Putamen (tissue), 1 donor: ENCODE results near the gene LATS2.
"Not testable (repeated sequence)": the region's sequence is repeated elsewhere in the genome, so short reads cannot be mapped to it uniquely, and the experiment has no call there.

ENCODE experiments used
- DNase-seq: peaks from one replicate; pipeline ENCODE4 v3.0.0-alpha.2; 2016; ENCODE audit warnings: low spot score

LATS2 gene

DNA sequence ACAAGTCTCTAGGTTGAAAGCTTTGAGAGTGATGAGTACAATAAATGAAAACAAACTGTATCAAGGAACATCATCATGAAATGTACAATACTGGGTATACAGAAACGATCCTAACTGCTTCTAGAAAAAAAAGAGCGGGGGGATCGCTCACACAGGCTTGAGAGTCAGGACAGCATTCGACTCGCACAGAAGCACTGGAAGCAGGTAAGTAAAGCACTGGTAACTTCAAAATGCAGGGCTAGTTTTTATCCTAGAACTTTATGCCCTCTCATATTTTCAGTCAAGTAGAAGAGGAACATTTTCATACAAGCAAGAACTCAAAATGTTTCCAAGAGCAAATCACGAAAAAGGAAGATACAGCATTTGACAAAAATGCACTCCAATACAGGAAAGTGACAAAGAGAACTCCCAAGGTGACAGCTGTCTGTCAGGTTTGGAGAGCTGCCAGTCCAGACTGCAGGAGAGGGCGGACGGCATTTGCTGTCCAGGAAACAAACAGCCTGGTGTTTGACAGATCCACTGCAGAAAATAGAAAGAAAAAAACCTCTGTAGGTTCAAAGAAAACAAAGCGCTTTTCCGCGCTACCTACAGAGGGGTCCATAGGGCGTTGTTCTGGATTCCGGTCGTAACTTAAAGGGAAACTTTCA, 100.6 kb downstream of the LATS2 start:
- no peak for DNase-seq

DNA sequence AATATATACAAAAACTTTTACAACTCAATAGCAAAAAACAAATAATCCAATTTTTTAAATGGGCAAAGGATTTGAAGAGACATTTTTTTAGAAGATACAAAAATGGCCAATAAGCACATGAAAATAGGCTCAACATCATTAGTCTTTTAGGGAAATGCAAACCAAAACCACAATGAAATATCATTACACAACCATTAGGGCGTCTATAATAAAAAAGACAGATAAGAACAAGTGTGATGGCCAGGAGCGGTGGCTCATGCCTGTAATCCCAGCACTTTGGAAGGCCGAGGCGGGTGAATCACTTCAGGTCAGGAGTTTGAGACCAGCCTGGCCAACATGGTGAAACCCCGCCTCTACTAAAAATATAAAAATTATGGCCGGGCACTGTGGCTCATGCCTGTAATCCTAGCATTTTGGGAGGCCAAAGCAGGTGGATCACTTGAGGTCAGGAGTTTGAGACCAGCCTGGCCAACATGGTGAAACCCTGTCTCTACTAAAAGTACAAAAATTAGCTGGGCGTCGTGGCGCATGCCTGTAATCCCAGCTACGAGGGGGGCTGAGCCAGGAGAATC, 104.3 kb downstream of the LATS2 start:
- not testable (repeated sequence) for DNase-seq

DNA sequence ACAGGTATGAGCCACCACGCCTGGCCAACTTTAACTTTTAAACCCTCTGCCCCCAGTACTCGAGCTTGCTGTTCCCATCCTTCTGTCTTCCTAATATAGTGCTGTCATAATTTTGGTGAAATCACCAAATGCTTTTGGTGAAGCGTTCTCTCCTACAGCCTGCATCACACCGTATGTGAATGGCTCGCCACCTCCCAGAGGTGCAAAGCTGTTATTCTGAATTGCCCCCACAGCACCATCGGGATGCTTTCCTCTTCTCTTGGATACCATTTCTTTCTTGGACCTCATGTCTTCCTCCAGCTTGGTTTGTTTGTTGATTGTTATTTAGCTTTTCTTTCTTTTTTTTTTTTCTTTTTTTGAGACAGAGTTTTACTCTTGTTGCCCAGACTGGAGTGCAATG, 105.9 kb downstream of the LATS2 start:
- DNase-seq, result no peak

DNA sequence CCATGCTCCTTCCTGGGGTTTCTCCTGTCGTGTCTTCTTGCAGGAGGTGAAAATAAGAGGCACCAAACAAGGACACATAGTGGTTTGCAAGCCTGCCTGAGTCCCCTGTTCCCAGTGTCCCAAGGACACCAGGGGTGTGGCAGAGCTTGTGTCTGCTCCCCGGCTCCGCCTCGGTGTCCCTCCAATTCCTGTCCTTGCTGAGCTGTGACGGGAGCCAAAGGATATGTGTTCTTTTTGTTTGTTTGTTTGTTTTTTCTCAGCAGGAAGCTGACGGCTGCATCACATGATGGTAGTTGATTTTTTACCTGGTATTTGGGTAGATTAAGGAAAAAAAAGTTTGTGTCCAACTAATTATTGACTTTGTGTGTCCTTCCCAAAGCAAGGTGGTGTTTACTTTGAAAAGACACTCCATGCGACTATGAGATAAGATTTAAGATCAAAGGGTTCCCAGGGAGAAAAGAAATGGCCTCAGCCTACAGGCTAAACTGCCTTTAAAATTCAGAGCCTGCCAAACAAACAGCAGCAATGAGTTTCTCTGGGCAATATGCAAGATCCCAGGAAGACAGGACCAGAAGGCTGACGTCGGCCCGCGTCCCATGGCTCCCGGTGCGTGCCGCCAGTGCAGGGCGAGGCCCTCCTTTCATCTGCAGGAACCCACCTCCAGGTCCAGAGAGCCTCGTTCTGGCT, 108.0 kb downstream of the LATS2 start:
- DNase-seq, result no peak

DNA sequence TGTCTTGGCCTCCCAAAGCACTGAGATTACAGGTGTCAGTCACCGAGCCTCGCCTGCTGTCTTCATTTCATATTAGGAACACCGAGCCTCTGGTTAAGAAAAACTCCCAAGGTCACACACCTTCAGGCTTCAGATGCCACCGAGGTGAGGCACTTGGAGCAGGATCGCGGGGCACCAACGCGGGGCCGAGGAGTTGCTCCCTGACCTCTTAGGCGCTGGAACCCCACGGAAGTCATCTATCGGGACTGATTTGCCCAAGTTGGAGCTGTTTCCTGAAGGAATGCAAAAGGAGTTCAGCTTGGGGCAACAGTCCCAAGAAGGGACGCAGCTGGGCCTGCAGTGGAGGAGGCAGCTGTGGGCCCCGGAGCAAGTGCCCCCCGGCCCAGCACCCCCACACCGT, 108.5 kb downstream of the LATS2 start:
- no peak for DNase-seq

DNA sequence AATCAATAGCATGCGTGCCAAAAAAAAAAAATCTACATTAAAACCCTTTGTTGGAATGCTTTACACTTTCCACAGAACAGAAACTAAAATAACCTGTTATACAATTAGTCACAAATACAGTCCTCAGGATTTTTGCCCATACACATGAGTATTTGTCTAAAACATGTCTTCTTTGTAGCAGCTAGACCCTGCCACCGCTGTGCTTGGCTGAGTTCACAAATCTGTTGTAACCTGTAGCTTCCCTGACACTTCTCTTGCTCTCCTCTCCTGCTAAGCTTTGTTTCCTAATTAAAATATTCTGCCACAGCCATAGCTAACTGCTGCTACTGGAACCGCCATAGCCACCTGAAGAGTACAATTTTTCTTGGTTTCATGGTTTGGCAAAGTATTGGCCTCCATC, 113.4 kb downstream of the LATS2 start:
- not testable (repeated sequence) for DNase-seq

DNA sequence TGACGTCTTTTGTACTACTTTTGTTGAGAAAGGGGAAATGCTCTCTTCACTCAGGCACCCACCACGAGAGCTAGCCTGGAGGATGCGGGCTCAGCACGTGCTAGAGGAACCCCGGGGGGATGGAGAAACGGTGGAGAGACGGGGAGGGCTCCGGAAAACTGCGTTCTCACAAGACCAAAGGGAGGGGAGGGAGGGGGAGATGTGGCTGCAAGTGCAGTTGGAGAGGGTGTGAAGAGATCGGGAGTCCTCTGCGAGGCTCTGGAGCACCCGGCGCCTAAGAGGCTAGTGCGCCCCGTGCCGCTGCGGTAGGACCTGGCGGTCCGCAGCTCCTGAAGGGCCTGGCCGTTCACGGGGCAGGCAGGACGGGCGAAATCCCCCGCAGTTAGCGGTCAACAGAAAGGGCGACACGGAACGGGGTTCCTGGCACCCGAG, 115.4 kb downstream of the LATS2 start:
- DNase-seq, result no peak

DNA sequence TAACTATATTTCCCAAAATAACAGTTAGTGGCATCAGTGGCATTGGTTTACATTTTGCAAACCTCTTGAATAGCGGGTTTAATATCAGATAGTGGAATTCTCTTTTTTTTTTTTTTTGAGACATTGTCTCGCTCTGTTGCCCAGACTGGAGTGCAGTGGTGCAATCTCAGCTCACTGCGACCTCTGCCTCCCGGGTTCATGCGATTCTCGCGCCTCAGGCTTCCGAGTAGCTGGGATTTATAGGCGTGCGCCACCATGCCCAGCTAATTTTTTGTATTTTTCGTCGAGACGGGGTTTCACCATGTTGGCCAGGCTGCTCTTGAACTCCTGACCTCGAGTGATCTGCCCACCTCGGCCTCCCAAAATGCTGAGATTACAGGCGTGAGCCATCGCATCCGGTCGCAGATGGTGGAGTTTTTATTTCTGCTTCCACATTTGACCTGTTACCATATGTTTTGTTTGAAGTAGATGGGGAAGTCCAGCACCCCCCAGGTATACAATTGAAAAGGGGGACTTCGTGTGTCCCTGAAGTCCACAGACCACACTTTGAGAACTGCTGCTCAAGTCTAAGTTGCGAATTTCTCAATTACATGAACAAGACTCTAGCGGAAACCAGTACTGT, 118.3 kb downstream of the LATS2 start:
- DNase-seq, result no peak

DNA sequence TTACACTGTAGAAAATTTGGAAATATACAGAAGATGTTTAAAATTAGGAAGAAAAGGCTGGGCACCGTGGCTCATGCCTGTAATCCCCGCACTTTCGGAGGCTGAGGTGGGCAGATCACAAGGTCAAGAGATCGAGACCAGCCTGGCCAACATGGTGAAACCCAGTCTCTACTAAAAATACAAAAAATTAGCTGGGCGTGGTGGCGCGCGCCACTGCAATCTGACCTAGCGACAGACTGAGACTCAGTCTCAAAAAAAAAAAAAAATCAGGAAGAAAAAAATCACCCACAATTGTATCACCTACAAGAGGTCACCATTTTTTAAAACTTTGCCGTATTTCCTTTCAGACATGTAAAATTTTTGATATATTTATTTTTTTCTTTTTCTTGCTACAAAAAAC, 120.9 kb downstream of the LATS2 start:
- DNase-seq, result not testable (repeated sequence)

DNA sequence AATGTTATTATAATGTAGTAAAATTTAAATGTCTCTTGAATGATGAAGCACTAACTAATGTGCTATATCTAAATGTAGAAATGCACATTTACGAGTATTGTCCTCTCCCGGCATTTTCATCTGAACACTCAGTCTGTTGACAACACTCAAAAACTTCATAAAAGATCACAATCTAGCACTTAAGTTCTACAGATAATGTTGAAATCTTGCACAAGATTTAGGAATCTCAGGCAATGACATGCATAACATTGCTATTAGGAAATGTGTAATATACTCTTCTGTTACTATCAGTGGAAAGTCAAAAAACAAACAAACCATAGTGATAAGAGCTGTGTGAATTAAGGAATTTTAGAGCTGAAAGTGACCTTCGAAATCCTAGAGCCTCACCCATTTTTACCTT, 121.3 kb downstream of the LATS2 start:
- no peak for DNase-seq

DNA sequence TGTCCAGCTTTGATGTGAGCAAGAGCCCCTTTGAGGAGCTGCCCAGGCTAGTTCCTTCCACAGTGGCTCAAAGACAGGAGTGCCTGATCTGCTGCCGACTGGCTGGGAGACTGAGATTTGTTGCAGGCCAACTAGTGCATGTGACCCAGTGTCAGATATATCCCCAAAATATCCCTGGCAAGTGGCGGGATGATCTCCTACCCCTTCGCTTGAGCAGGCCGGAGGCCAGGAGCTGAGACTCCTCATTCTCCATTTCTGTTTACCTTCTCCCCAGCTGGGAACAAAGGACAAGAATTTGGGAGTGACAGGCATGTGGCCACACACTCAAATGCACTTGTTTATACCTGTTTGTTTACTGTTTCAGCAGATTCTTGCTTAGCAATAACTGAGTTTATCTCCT, 121.7 kb downstream of the LATS2 start:
- no peak for DNase-seq

DNA sequence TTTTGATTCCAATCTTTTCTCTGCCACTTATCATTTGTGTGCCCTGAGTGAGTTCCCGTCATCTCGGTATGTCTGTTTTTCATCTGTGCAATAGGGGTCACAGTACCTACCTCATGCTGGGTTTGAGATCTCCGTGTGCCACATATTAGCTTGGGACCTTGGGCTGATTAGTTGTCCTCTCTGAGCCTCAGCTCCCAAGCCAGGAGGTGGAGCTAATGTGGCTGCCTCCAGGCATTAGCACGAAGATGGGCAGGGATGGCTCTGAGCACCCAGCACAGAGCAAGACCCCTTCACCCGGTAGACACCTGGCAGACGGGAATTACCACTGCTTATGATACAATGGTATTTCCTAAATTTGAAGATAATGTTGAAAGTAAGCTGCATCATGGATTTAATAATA, 123.1 kb downstream of the LATS2 start:
- DNase-seq, result no peak

DNA sequence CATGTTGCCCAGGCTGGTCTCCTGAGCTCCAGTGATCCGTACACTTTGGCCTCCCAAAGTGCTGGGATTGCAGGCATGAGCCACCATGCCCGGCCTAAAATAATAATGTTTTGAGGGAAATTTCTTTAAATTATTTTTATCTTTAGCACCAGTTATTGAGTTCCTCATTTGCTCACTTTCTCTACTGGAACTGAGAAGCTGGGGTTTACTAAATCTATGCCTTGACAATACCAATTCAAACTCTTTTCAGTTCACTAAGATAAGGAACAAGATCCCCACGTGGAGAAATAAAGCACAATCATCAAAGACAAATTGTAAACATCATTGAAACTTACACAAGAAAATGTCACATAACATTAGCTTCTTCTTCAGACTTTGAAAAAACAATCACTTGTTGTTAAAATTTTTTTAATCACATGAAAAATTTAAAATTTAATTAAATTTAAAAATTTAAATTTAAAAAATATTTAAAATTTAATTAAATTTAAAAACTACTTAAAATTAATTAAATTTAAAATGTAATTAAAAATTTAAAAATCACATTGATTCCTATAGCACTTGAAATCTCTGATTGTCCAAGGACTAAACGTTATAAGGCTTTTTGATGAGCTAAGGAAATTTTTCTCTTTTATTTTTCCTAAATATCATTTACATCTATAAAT, 133.7 kb downstream of the LATS2 start:
- no peak for DNase-seq

DNA sequence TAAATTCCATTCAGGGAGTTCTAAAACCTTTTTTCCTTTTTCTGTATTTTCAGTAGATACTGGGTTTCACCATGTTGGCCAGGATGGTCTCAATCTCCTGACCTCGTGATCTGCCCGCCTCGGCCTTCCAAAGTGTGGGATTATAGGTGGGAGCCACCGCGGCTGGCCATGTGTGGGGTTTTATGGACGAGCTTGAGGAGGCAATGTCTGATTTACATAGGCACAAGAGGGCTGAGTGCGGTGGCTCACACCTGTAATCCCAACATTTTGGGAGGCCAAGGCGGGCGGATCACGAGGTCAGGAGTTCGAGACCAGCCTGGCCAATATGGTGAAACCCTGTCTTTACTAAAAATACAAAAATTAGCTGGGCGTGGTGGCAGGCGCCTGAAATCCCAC, 136.0 kb downstream of the LATS2 start:
- DNase-seq, result not testable (repeated sequence)

DNA sequence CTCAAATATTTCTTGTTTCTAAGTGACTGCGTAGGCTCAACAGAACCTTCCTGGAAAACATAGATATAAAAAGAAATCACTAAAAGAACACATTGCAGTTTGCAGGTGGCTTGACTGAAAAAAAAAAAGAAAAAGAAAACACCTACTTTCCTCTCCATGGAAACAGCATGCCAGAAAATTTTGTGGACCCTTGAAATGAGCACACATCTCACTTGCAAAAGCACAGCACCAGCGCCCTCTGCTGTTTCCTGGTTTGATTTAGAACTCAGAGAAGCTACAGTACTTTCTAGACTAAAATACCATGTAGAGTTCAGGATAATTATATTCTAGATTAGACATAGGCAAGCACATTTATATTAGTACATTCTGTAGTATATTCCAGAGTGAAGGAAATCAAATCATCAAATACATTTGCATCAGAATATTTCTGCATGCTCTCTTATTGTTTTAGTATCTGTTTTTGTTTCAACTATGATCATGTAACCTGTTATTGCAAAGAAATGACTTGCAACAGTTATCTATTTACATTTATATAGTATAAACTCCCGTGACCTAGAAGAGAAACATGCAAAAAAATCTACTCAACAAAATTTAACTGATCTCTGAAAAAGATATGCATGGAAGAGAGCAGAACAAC, 136.5 kb downstream of the LATS2 start:
- DNase-seq, result peak; percentile 67

DNA sequence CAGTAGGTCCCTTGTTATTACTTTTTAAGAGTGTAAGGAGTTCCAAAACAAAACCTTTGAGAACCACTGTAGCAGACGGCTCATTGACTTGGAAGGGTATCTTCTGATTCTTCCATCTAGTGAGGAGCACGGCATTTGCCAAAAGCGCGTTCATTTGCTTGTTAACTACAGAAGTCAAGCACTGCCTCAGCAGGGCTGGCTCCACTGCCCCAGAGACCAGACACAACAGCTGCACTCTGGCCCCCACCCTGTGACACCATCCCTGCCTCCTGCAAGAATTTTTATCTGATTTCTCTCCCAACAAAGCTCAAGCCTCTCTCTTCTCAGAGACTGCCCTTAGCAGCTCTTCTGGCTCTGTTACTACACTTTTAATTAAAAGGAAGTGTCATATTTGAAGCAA, 138.1 kb downstream of the LATS2 start:
- DNase-seq, result no peak
